Measurements from ENCODE around the gene MAGOH. TPM values are rescaled to one million over a fixed set of nuclear protein-coding genes. Genes with fewer than 3 reads are reported as not detected.
"Not testable (repeated sequence)": the region's sequence is repeated elsewhere in the genome, so short reads cannot be mapped to it uniquely, and the experiment has no call there.

The MAGOH gene
- 10 to 100 TPM; 72.9 to 93.4 (median 77.7) TPM for polyA plus RNA-seq (ENCODE audit: insufficient read depth in 1 of 5, insufficient read length in 5 of 5, low replicate concordance in 1 of 5)
- long read RNA-seq, donor 1, transcript MAGOH-201 (4 exons, 500 nt): minor isoform, 15 of 70 reads
- long read RNA-seq, donor 1, transcript MAGOH-202 (5 exons, 756 nt): major isoform, 52 of 70 reads
- long read RNA-seq, donor 1, partial matches to known transcripts: 0 of 70 reads
- long read RNA-seq, donor 1, other reads (novel, unspliced or antisense): 0 of 70 reads
- long read RNA-seq, donor 2, transcript MAGOH-202 (5 exons, 756 nt): major isoform, 22 of 29 reads
- long read RNA-seq, donor 2, transcript MAGOH-201 (4 exons, 500 nt): minor isoform, 7 of 29 reads
- long read RNA-seq, donor 2, partial matches to known transcripts: 0 of 29 reads
- long read RNA-seq, donor 2, other reads (novel, unspliced or antisense): 0 of 29 reads
- long read RNA-seq, donor 3, transcript MAGOH-202 (5 exons, 756 nt): major isoform, 34 of 51 reads
- long read RNA-seq, donor 3, transcript MAGOH-201 (4 exons, 500 nt): minor isoform, 12 of 51 reads
- long read RNA-seq, donor 3, partial matches to known transcripts: 0 of 51 reads
- long read RNA-seq, donor 3, other reads (novel, unspliced or antisense): 0 of 51 reads
- long read RNA-seq, donor 4, transcript MAGOH-202 (5 exons, 756 nt): major isoform, 17 of 29 reads
- long read RNA-seq, donor 4, transcript MAGOH-201 (4 exons, 500 nt): minor isoform, 8 of 29 reads
- long read RNA-seq, donor 4, partial matches to known transcripts: 0 of 29 reads
- long read RNA-seq, donor 4, other reads (novel, unspliced or antisense): 0 of 29 reads
- long read RNA-seq, donor 5, transcript MAGOH-201 (4 exons, 500 nt): minor isoform, 20 of 80 reads
- long read RNA-seq, donor 5, transcript MAGOH-204 (3 exons, 695 nt): minor isoform, 6 of 80 reads
- long read RNA-seq, donor 5, transcript MAGOH-202 (5 exons, 756 nt): major isoform, 54 of 80 reads
- long read RNA-seq, donor 5, partial matches to known transcripts: 0 of 80 reads
- long read RNA-seq, donor 5, other reads (novel, unspliced or antisense): 0 of 80 reads
- long read RNA-seq, donor 6, transcript MAGOH-201 (4 exons, 500 nt): minor isoform, 14 of 61 reads
- long read RNA-seq, donor 6, transcript MAGOH-202 (5 exons, 756 nt): major isoform, 45 of 61 reads
- long read RNA-seq, donor 6, partial matches to known transcripts: 0 of 61 reads
- long read RNA-seq, donor 6, other reads (novel, unspliced or antisense): 0 of 61 reads
- long read RNA-seq, donor 7, transcript MAGOH-201 (4 exons, 500 nt): minor isoform, 7 of 22 reads
- long read RNA-seq, donor 7, transcript MAGOH-202 (5 exons, 756 nt): major isoform, 15 of 22 reads
- long read RNA-seq, donor 7, partial matches to known transcripts: 0 of 22 reads
- long read RNA-seq, donor 7, other reads (novel, unspliced or antisense): 0 of 22 reads
- long read RNA-seq, donor 8, transcript MAGOH-202 (5 exons, 756 nt): major isoform, 17 of 20 reads
- long read RNA-seq, donor 8, partial matches to known transcripts: 0 of 20 reads
- long read RNA-seq, donor 8, other reads (novel, unspliced or antisense): 0 of 20 reads

GRCh38 chr1:53238197-53239155 lies at the start of gene MAGOH:
TSS of gene MAGOH (minus strand) at chr1:53238518. CDS start at chr1:53238448, 70 bp downstream.
- peak; percentile 94 to 95 for DNase-seq

GRCh38 chr1:53286955-53287354 lies 48.6 kb upstream of the MAGOH start:
- DNase-seq: no peak

- no peak for DNase-seq
Observed at GRCh38 chr1:53285969-53286760, 47.8 kb upstream of the MAGOH start.

- no peak for DNase-seq
Observed at GRCh38 chr1:53285546-53285945, 47.2 kb upstream of the MAGOH start.

- no peak for DNase-seq
Observed at GRCh38 chr1:53284224-53285020, 46.1 kb upstream of the MAGOH start.

- DNase-seq: not testable (repeated sequence)
Observed at GRCh38 chr1:53283156-53283555, 44.8 kb upstream of the MAGOH start.

GRCh38 chr1:53281133-53281532 lies 42.8 kb upstream of the MAGOH start:
- DNase-seq: no peak

- DNase-seq: no peak
Observed at GRCh38 chr1:53280496-53280895, 42.2 kb upstream of the MAGOH start.

GRCh38 chr1:53279296-53280200 lies 41.2 kb upstream of the MAGOH start:
- no peak for DNase-seq

GRCh38 chr1:53278298-53278725 lies 40.0 kb upstream of the MAGOH start:
- peak in 1 of 2 donors; percentile 17 for DNase-seq

GRCh38 chr1:53277326-53277725 lies 39.0 kb upstream of the MAGOH start:
- DNase-seq: no peak

- no peak for DNase-seq
Observed at GRCh38 chr1:53276902-53277281, 38.6 kb upstream of the MAGOH start.

GRCh38 chr1:53276153-53276901 lies 38.0 kb upstream of the MAGOH start:
- DNase-seq: no peak

- DNase-seq: no peak
Observed at GRCh38 chr1:53275566-53275965, 37.2 kb upstream of the MAGOH start.

GRCh38 chr1:53274541-53275185 lies 36.3 kb upstream of the MAGOH start:
- DNase-seq: no peak

- DNase-seq: no peak
Observed at GRCh38 chr1:53274026-53274425, 35.7 kb upstream of the MAGOH start.

All from right lung (tissue), 10 donors.